BE2C (cell line): ENCODE data around the gene SCART1.
"Not testable (repeated sequence)": the region's sequence is repeated elsewhere in the genome, so short reads cannot be mapped to it uniquely, and the experiment has no call there.

ENCODE experiments used
- DNase-seq: peaks from one replicate; pipeline ENCODE4 v3.0.0-alpha.2; 2020
- H3K27me3 ChIP-seq: fragments of 250-450 bp; sonication (Bioruptor Pico); 2 replicates; pipeline ENCODE4 v1.5.1; 2020; ENCODE audit warnings: mild to moderate bottlenecking
- H3K36me3 ChIP-seq: fragments of 250-450 bp; sonication (Bioruptor Pico); 2 replicates; pipeline ENCODE4 v1.5.1; 2020; ENCODE audit warnings: mild to moderate bottlenecking
- H3K4me1 ChIP-seq: fragments of 250-450 bp; sonication (Bioruptor Pico); 2 replicates; pipeline ENCODE4 v1.5.1; 2020
- H3K4me3 ChIP-seq: 2 replicates; pipeline ENCODE4 v1.5.1; 2011; ENCODE audit warnings: low read depth, low read length
- H3K9me3 ChIP-seq: fragments of 250-450 bp; sonication (Bioruptor Pico); 2 replicates; pipeline ENCODE4 v1.5.1; 2020
- CTCF ChIP-seq: IDR thresholded peaks from 2 replicates; pipeline ENCODE4 v1.5.1; 2012; ENCODE audit warnings: mild to moderate bottlenecking, low read depth, low read length

Gene SCART1

GRCh38 chr10:133481086-133481643 is 27.4 kb downstream of the SCART1 start:
- Histone ChIP-seq H3K4me1 (no peaks in the 10 kb centered on the region), H3K4me3 (no peak overlapping the region), H3K27me3 (peaks cover 8% of the 10 kb centered on the region), H3K36me3 (no peaks in the 10 kb centered on the region), H3K9me3 (no peaks in the 10 kb centered on the region)
- TF ChIP-seq CTCF: no peak
- DNase-seq: no peak

GRCh38 chr10:133481657-133482056 is 27.9 kb downstream of the SCART1 start:
- H3K27me3 ChIP-seq: peaks cover 8% of the 10 kb centered on the region
- H3K9me3 ChIP-seq: no peaks in the 10 kb centered on the region
- no peaks in the 10 kb centered on the region for H3K36me3 ChIP-seq
- no peaks in the 10 kb centered on the region for H3K4me1 ChIP-seq
- no peak for DNase-seq
- no peak for TF ChIP-seq CTCF
- no peak overlapping the region for H3K4me3 ChIP-seq

GRCh38 chr10:133484818-133485217 is 31.1 kb downstream of the SCART1 start:
- Histone ChIP-seq H3K36me3 (no peaks in the 10 kb centered on the region), H3K27me3 (peaks cover 8% of the 10 kb centered on the region), H3K4me1 (no peaks in the 10 kb centered on the region), H3K9me3 (no peaks in the 10 kb centered on the region), H3K4me3 (no peak overlapping the region)
- TF ChIP-seq CTCF: no peak
- no peak for DNase-seq

GRCh38 chr10:133487085-133487484 is 33.3 kb downstream of the SCART1 start:
- H3K27me3 ChIP-seq: no peaks in the 10 kb centered on the region
- no peaks in the 10 kb centered on the region for H3K9me3 ChIP-seq
- H3K4me3 ChIP-seq: no peak overlapping the region
- H3K36me3 ChIP-seq: no peaks in the 10 kb centered on the region
- TF ChIP-seq CTCF: no peak
- no peaks in the 10 kb centered on the region for H3K4me1 ChIP-seq
- no peak for DNase-seq

GRCh38 chr10:133488354-133488753 is 34.6 kb downstream of the SCART1 start:
- no peak overlapping the region for H3K4me3 ChIP-seq
- no peak for DNase-seq
- no peaks in the 10 kb centered on the region for H3K27me3 ChIP-seq
- no peaks in the 10 kb centered on the region for H3K9me3 ChIP-seq
- H3K4me1 ChIP-seq: no peaks in the 10 kb centered on the region
- TF ChIP-seq CTCF: no peak
- H3K36me3 ChIP-seq: no peaks in the 10 kb centered on the region

GRCh38 chr10:133489816-133490588 is 36.3 kb downstream of the SCART1 start:
- no peak for DNase-seq
- H3K4me1 ChIP-seq: no peaks in the 10 kb centered on the region
- no peaks in the 10 kb centered on the region for H3K36me3 ChIP-seq
- no peak for TF ChIP-seq CTCF
- H3K9me3 ChIP-seq: no peaks in the 10 kb centered on the region
- H3K4me3 ChIP-seq: no peak overlapping the region
- no peaks in the 10 kb centered on the region for H3K27me3 ChIP-seq

- H3K4me1 ChIP-seq, DNase-seq, H3K36me3 ChIP-seq, H3K4me3 ChIP-seq, H3K9me3 ChIP-seq, H3K27me3 ChIP-seq: not testable (repeated sequence)
Observed at GRCh38 chr10:133493562-133493961, 39.8 kb downstream of the SCART1 start.
